T-helper 1 cell treated with Interleukin-12 subunit alpha and Interleukin-12 subunit beta and Interleukin-4 antibody, amounts not matched to agents 30 ng/mL and 1 ng/mL, for 36 hours (primary cell): ENCODE data around the gene C10orf67. TPM values are rescaled to one million over a fixed set of nuclear protein-coding genes. Genes with fewer than 3 reads are reported as not detected.

Experiments
- intact Hi-C: fragments of 100-400 bp; cut with micrococcal nuclease; formaldehyde crosslinking; loops from one replicate; pipeline ENCODE4 v1.15.1; 2024
- total RNA-seq: library from RNA; stranded (reverse); gene quantifications from 2 replicates; pipeline ENCODE4 v1.2.3, GENCODE V29; 2022

Gene C10orf67
- total RNA-seq, 1 donor from 2014 or later, result 0.20 TPM

GRCh38 chr10:23174977-23175512 is 169.6 kb downstream of the C10orf67 start:
- intact Hi-C loops, result loop anchor here (1.0 kb wide), 1 partner anchor 23 kb away; no protein-coding TSS in a partner anchor

- intact Hi-C loops, result loop anchor here (1.0 kb wide), 1 partner anchor 24 kb away; no protein-coding TSS in a partner anchor
Measured at GRCh38 chr10:23174074-23174976, 170.3 kb downstream of the C10orf67 start.

GRCh38 chr10:23173214-23174073 is 171.2 kb downstream of the C10orf67 start:
- intact Hi-C loops, result loop anchor here (1.0 kb wide), 1 partner anchor 25 kb away; no protein-coding TSS in a partner anchor

GRCh38 chr10:23172429-23173213 is 172.0 kb downstream of the C10orf67 start:
- intact Hi-C loops, result no loop called here

- intact Hi-C loops, result no loop called here
Measured at GRCh38 chr10:23171232-23171876, 173.2 kb downstream of the C10orf67 start.

- intact Hi-C loops, result loop anchor here (2.0 to 10.0 kb wide), 9 partner anchors 64 to 1398 kb away; partner anchors contain the start of gene MSRB2
Measured at GRCh38 chr10:23158370-23158769, 186.2 kb downstream of the C10orf67 start.

- intact Hi-C loops, result loop anchor here (2.0 to 10.0 kb wide), 9 partner anchors 63 to 1399 kb away; partner anchors contain the start of gene MSRB2
Measured at GRCh38 chr10:23157691-23158369, 186.8 kb downstream of the C10orf67 start.

GRCh38 chr10:23157239-23157681 is 187.3 kb downstream of the C10orf67 start:
- intact Hi-C loops, result loop anchor here (5.0 to 10.0 kb wide), 2 partner anchors 155 to 838 kb away; no protein-coding TSS in a partner anchor

- intact Hi-C loops, result loop anchor here (5.0 to 10.0 kb wide), 2 partner anchors 156 to 838 kb away; no protein-coding TSS in a partner anchor
Measured at GRCh38 chr10:23156447-23157150, 188.0 kb downstream of the C10orf67 start.

- intact Hi-C loops, result loop anchor here (5.0 to 10.0 kb wide), 2 partner anchors 157 to 840 kb away; no protein-coding TSS in a partner anchor
Measured at GRCh38 chr10:23155169-23155568, 189.4 kb downstream of the C10orf67 start.

Other genes starting within 250 kb of the C10orf67 start
- 12.0 and 13.5 TPM in 2 replicates for gene MSRB2, start 249.2 kb downstream of the C10orf67 start, total RNA-seq
- gene PTF1A, start 152.5 kb downstream of the C10orf67 start, total RNA-seq, result not detected in 2 replicates
- 18.4 and 19.1 TPM in 2 replicates for gene OTUD1, start 94.3 kb upstream of the C10orf67 start, total RNA-seq